HG02885 (cell line): ENCODE data around the gene FAM124B.

ENCODE experiments used
- ATAC-seq: cut with Tn5 transposase; IDR thresholded peaks from one replicate; pipeline ENCODE4 v1.9.1; 2021; ENCODE audit warnings: mild to moderate bottlenecking; ENCODE audit not compliant: unreplicated experiment, poor library complexity

FAM124B gene

GRCh38 chr2:224347176-224348051 lies 54.5 kb downstream of the FAM124B start:
- no peak for ATAC-seq

GRCh38 chr2:224345492-224345891 lies 56.4 kb downstream of the FAM124B start:
- no peak for ATAC-seq

- ATAC-seq = no peak
Measured at GRCh38 chr2:224343226-224343625, 58.7 kb downstream of the FAM124B start.

GRCh38 chr2:224335991-224336390 lies 65.9 kb downstream of the FAM124B start:
- no peak for ATAC-seq

- ATAC-seq = no peak
Measured at GRCh38 chr2:224334726-224335125, 67.2 kb downstream of the FAM124B start.

- no peak for ATAC-seq
Measured at GRCh38 chr2:224333726-224334482, 68.0 kb downstream of the FAM124B start.

GRCh38 chr2:224331698-224332097 lies 70.2 kb downstream of the FAM124B start:
- no peak for ATAC-seq

- no peak for ATAC-seq
Measured at GRCh38 chr2:224328798-224329197, 73.1 kb downstream of the FAM124B start.
